Measurements from ENCODE around the gene C19orf12.

C19orf12 gene

GRCh38 chr19:29650772-29651387 is 64.2 kb downstream of the C19orf12 start:
- no peaks in the 10 kb centered on the region for H3K27me3 ChIP-seq (ENCODE audit: insufficient read depth, low read length)
- TF ChIP-seq EZH2 (IDR thresholded peaks at IDR 0.05; ENCODE audit: borderline replicate concordance, low read length) = no peak
- no peak for TF ChIP-seq CTCF (IDR thresholded peaks at IDR 0.05; ENCODE audit: low read length)
- no peaks in the 10 kb centered on the region for H3K9me2 ChIP-seq (ENCODE audit: low read depth, low read length)
- no peaks in the 10 kb centered on the region for H4K20me1 ChIP-seq (ENCODE audit: insufficient read depth, low read length)
- H3K27ac ChIP-seq (ENCODE audit: low read depth, low read length, poor library complexity, severe bottlenecking) = no peak overlapping the region
- H3K79me2 ChIP-seq (ENCODE audit: insufficient read depth, low read length) = no peaks in the 10 kb centered on the region
- H3F3A ChIP-seq (ENCODE audit: insufficient read depth, low read length) = no peaks in the 10 kb centered on the region
- H3K9ac ChIP-seq (ENCODE audit: low read length) = no peak overlapping the region
- H3K4me2 ChIP-seq (ENCODE audit: low read length) = no peak overlapping the region
- H3K36me3 ChIP-seq (ENCODE audit: insufficient read depth, low read length) = no peaks in the 10 kb centered on the region
- H2AFZ ChIP-seq (ENCODE audit: low read length) = no peak overlapping the region
- H3K4me1 ChIP-seq (ENCODE audit: insufficient read depth, low read length, severe bottlenecking) = no peaks in the 10 kb centered on the region
- H3K4me3 ChIP-seq (ENCODE audit: low read depth, low read length, poor library complexity, severe bottlenecking) = no peak overlapping the region
- no peaks in the 10 kb centered on the region for H3K9me3 ChIP-seq (ENCODE audit: low read length)

All from OCI-LY1 (cell line).